Osteocyte (in vitro differentiated cells): ENCODE data around the gene USH1C. TPM values are rescaled to one million over a fixed set of nuclear protein-coding genes. Genes with fewer than 3 reads are reported as not detected.

ENCODE experiments used
- DNase-seq: peaks from one replicate; pipeline ENCODE4 v3.0.0; 2021; ENCODE audit warnings: mixed read lengths; ENCODE audit not compliant: unreplicated experiment; ENCODE audit errors: extremely low spot score
- H3K27ac Mint-ChIP-seq: one replicate; pipeline ENCODE4 v1.8.0; 2021; ENCODE audit warnings: mild to moderate bottlenecking, mixed read lengths; ENCODE audit not compliant: unreplicated experiment
- H3K27me3 Mint-ChIP-seq: one replicate; pipeline ENCODE4 v1.8.0; 2021; ENCODE audit warnings: mixed read lengths; ENCODE audit not compliant: unreplicated experiment
- H3K36me3 Mint-ChIP-seq: one replicate; pipeline ENCODE4 v1.8.0; 2021; ENCODE audit warnings: mixed read lengths; ENCODE audit not compliant: unreplicated experiment
- H3K4me1 Mint-ChIP-seq: one replicate; pipeline ENCODE4 v1.8.0; 2021; ENCODE audit warnings: mixed read lengths; ENCODE audit not compliant: unreplicated experiment
- H3K4me3 Mint-ChIP-seq: one replicate; pipeline ENCODE4 v1.8.0; 2021; ENCODE audit warnings: mild to moderate bottlenecking, moderate library complexity, mixed read lengths; ENCODE audit not compliant: unreplicated experiment
- H3K9me3 Mint-ChIP-seq: one replicate; pipeline ENCODE4 v1.8.0; 2021; ENCODE audit warnings: mixed read lengths; ENCODE audit not compliant: unreplicated experiment
- total RNA-seq: library from RNA; stranded (reverse); gene quantifications from 2 replicates; pipeline ENCODE4 v1.2.1, GENCODE V29; 2021
- TF ChIP-seq, protein P1 (sequence below): fragments of 200-600 bp; sonication (generic); IDR thresholded peaks from 2 replicates; pipeline ENCODE4 v1.5.0; 2021; ENCODE audit warnings: antibody characterized with exemption, mild to moderate bottlenecking, moderate library complexity

USH1C gene
- total RNA-seq, 1 donor from 2014 or later, result not detected

DNA sequence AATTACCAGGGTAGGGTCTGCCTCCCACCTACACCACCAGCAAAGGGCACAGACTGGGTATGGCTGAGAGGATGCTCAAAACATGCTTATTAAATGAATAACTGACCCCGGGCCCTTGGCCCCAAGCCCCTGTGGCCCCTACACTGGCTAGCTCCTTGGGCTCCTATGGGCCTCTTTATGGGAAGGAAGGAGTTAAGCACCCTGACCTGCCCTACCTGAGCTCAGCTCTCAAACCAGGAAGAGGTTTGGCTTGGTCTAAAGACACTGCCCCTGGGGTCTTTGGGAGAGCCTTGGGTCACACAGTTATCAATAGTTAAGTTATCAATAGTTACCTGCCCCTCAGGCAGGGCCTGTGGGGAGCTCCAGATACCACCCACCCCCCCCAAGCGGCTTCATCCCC lies 1.2 kb downstream of the USH1C start:
- TF ChIP-seq, protein P1, sequence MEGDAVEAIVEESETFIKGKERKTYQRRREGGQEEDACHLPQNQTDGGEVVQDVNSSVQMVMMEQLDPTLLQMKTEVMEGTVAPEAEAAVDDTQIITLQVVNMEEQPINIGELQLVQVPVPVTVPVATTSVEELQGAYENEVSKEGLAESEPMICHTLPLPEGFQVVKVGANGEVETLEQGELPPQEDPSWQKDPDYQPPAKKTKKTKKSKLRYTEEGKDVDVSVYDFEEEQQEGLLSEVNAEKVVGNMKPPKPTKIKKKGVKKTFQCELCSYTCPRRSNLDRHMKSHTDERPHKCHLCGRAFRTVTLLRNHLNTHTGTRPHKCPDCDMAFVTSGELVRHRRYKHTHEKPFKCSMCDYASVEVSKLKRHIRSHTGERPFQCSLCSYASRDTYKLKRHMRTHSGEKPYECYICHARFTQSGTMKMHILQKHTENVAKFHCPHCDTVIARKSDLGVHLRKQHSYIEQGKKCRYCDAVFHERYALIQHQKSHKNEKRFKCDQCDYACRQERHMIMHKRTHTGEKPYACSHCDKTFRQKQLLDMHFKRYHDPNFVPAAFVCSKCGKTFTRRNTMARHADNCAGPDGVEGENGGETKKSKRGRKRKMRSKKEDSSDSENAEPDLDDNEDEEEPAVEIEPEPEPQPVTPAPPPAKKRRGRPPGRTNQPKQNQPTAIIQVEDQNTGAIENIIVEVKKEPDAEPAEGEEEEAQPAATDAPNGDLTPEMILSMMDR, result no peak
- no peak overlapping the region for H3K4me3 Mint-ChIP-seq
- H3K27me3 Mint-ChIP-seq, result peaks cover 51% of the 10 kb centered on the region
- H3K4me1 Mint-ChIP-seq, result no peaks in the 10 kb centered on the region
- no peaks in the 10 kb centered on the region for H3K9me3 Mint-ChIP-seq
- no peak for DNase-seq
- no peak overlapping the region for H3K27ac Mint-ChIP-seq
- no peaks in the 10 kb centered on the region for H3K36me3 Mint-ChIP-seq

DNA sequence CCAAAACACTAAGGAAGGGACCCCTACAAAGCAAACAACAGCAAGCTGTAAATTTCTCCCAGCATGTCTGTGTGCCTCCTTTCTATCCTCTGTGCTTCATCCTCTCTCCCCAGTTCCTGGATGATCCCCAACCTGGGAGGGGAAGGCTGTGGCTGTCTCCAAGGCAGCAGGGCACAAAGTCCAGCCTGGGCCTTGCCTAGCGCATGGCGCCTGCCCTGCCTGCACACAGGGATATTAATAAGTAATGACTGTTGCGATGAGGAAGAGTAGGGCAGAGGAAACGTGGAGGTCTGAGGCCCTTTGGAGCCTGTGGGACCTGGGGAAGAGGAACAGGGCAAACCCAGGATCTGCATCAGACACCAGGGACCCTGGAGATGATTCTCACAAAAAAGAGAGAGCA lies 2.0 kb downstream of the USH1C start:
- no peaks in the 10 kb centered on the region for H3K4me1 Mint-ChIP-seq
- no peak for DNase-seq
- H3K27me3 Mint-ChIP-seq, result peaks cover 54% of the 10 kb centered on the region
- H3K4me3 Mint-ChIP-seq, result no peak overlapping the region
- no peaks in the 10 kb centered on the region for H3K36me3 Mint-ChIP-seq
- H3K27ac Mint-ChIP-seq, result no peak overlapping the region
- TF ChIP-seq, protein P1, result no peak
- H3K9me3 Mint-ChIP-seq, result no peaks in the 10 kb centered on the region

DNA sequence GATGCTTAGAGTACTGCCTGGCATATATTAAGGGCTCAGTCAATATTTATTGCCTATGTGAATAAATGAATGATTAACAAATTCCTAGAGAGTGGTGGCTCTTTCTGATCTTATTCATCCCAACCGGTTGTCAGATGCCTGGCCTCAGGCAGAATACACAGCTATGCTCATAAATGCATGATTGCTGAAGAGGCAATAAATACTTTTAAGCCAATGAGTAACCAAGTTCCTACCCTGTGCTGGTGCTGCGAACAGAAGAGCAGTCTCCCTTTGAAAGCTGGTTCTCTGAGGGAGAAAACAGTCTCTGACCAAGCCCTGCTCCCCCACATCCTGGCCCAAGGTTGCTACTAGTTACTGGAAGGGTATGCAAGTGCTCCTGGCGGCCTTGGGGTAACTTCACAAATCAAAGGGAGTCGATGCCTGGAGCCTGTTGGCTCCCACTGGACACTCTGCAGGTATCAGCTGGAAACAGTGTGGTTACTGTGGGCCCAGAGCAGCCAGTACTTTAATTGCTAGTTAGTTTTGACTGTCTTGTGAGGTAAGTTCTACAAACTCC lies 2.8 kb downstream of the USH1C start:
- no peak overlapping the region for H3K27ac Mint-ChIP-seq
- no peaks in the 10 kb centered on the region for H3K9me3 Mint-ChIP-seq
- H3K27me3 Mint-ChIP-seq, result peaks cover 56% of the 10 kb centered on the region
- H3K4me1 Mint-ChIP-seq, result no peaks in the 10 kb centered on the region
- no peak for DNase-seq
- H3K4me3 Mint-ChIP-seq, result no peak overlapping the region
- no peaks in the 10 kb centered on the region for H3K36me3 Mint-ChIP-seq
- TF ChIP-seq, protein P1, result no peak

DNA sequence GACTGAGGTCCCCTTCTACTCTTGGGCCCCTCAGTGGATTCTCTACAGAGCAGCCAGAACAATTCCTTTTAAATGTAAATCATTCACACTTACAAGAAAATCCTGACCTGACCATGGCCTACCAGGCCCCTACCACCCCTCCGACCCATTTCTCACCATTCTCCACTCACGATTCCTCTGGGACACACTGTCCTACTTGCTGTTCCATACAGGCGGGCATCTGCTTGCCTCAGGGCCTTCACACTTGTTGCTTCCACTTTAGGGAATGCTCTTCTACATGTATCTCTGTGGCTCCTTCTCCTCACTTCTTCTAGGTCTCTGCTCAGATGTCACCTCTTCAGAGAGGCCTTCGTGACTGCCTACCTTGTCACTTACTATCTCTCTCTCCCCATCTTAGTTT lies 3.4 kb downstream of the USH1C start:
- H3K36me3 Mint-ChIP-seq, result no peaks in the 10 kb centered on the region
- TF ChIP-seq, protein P1, result no peak
- H3K4me3 Mint-ChIP-seq, result no peak overlapping the region
- no peaks in the 10 kb centered on the region for H3K4me1 Mint-ChIP-seq
- no peaks in the 10 kb centered on the region for H3K9me3 Mint-ChIP-seq
- H3K27me3 Mint-ChIP-seq, result peaks cover 59% of the 10 kb centered on the region
- no peak overlapping the region for H3K27ac Mint-ChIP-seq
- DNase-seq, result no peak

DNA sequence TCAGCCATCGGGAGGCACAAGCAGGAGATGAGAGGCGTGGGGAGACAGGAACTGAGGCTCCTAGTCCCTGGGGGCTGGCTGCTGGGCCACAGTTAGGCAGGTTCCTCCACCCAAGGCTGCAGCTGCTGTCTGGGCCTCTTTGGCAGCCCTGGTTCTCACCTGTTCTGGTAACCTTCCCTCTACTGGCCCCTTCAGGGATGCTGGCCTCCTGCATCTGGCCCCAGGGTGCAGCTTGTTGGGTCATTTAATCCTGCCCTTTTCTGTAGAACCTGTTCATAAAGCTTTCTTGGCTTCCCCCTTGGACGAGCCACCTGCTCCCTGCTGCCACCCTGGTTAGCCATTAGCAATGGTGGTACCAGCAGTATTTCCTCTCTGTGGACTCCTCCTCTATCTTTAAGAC lies 5.5 kb downstream of the USH1C start:
- H3K9me3 Mint-ChIP-seq, result no peaks in the 10 kb centered on the region
- peaks cover 57% of the 10 kb centered on the region for H3K27me3 Mint-ChIP-seq
- H3K4me1 Mint-ChIP-seq, result no peaks in the 10 kb centered on the region
- no peak for DNase-seq
- H3K36me3 Mint-ChIP-seq, result no peaks in the 10 kb centered on the region
- H3K4me3 Mint-ChIP-seq, result no peak overlapping the region
- no peak overlapping the region for H3K27ac Mint-ChIP-seq
- TF ChIP-seq, protein P1, result no peak
